ENCODE data around the gene RHBDF2.

GRCh38 chr17:76534831-76535732, 33.9 kb upstream of the RHBDF2 start:
- no peak for TF ChIP-seq USF2 (CRISPR knock-in tag; IDR thresholded peaks at IDR 0.05)
- no peak for TF ChIP-seq CTCF (IDR thresholded peaks at IDR 0.05)
- TF ChIP-seq USF1 (CRISPR knock-in tag; IDR thresholded peaks at IDR 0.05) = no peak
- no peak for TF ChIP-seq MAX (CRISPR knock-in tag; IDR thresholded peaks at IDR 0.05)
- TF ChIP-seq MXD4 (CRISPR knock-in tag; IDR thresholded peaks at IDR 0.05; ENCODE audit: borderline replicate concordance) = no peak
- TF ChIP-seq ZNF121 (CRISPR knock-in tag; IDR thresholded peaks at IDR 0.05) = no peak
- no peak for TF ChIP-seq CBFB (CRISPR knock-in tag; IDR thresholded peaks at IDR 0.05; ENCODE audit: low read depth)
- TF ChIP-seq ZNF263 (CRISPR knock-in tag; IDR thresholded peaks at IDR 0.05; ENCODE audit: low read depth) = no peak
- no peak for TF ChIP-seq SP1 (CRISPR knock-in tag; conservative IDR thresholded peaks at IDR 0.05)
- TF ChIP-seq NR3C1 (CRISPR knock-in tag; conservative IDR thresholded peaks at IDR 0.05; ENCODE audit: low read depth) = no peak
- TF ChIP-seq SMAD3 (CRISPR knock-in tag; IDR thresholded peaks at IDR 0.05; ENCODE audit: borderline replicate concordance) = no peak
- TF ChIP-seq ZBTB43 (CRISPR knock-in tag; IDR thresholded peaks at IDR 0.05) = no peak
- no peak for TF ChIP-seq NFE2L1 (CRISPR knock-in tag; IDR thresholded peaks at IDR 0.05)

Data from WTC11 (cell line).